ENCODE measurements around the gene TRIM75.
"Not testable (repeated sequence)": the region's sequence is repeated elsewhere in the genome, so short reads cannot be mapped to it uniquely, and the experiment has no call there.

Gene TRIM75

GRCh38 chr4:165079476-165079875, 25.8 kb downstream of the TRIM75 start:
- no peak for DNase-seq

GRCh38 chr4:165084787-165085186, 31.1 kb downstream of the TRIM75 start:
- DNase-seq = not testable (repeated sequence)

GRCh38 chr4:165085946-165086345, 32.3 kb downstream of the TRIM75 start:
- DNase-seq = no peak

- DNase-seq = no peak
Measured at GRCh38 chr4:165088366-165088765, 34.7 kb downstream of the TRIM75 start.

- not testable (repeated sequence) for DNase-seq
Measured at GRCh38 chr4:165092187-165092586, 38.5 kb downstream of the TRIM75 start.

GRCh38 chr4:165094873-165095272, 41.2 kb downstream of the TRIM75 start:
- DNase-seq = no peak

GRCh38 chr4:165095291-165095690, 41.6 kb downstream of the TRIM75 start:
- DNase-seq = no peak

GRCh38 chr4:165096776-165097175, 43.1 kb downstream of the TRIM75 start:
- DNase-seq = no peak

GRCh38 chr4:165101641-165102040, 48.0 kb downstream of the TRIM75 start:
- no peak for DNase-seq

- no peak for DNase-seq
Measured at GRCh38 chr4:165106518-165106917, 52.9 kb downstream of the TRIM75 start.
